Astrocyte of the cerebellum (primary cell): ENCODE data around the gene ANGEL1.
A peak's percentile ranks its signal among the peaks of the same experiment; 100 is the strongest.

Source experiments
- DNase-seq: peaks from one replicate; pipeline ENCODE4 v3.0.0-alpha.2; 2011; ENCODE audit warnings: low read depth
- H3K4me3 ChIP-seq: 2 replicates; pipeline ENCODE4 v1.5.1; 2011; ENCODE audit warnings: mild to moderate bottlenecking, low read depth, low read length, moderate library complexity
- in situ Hi-C: cut with HindIII; loops from 2 replicates; pipeline ENCODE4 v1.10.0; 2017; ENCODE audit warnings: low sequenced_read_pairs
- TF ChIP-seq, protein P1 (sequence below): IDR thresholded peaks from 2 replicates; pipeline ENCODE4 v1.5.1; 2012; ENCODE audit warnings: low read length, low read depth, moderate library complexity, mild to moderate bottlenecking; ENCODE audit errors: missing control alignments

ANGEL1 gene

GRCh38 chr14:76830556-76830955 is 17.9 kb upstream of the ANGEL1 start:
- no peak for DNase-seq
- no peak overlapping the region for H3K4me3 ChIP-seq
- in situ Hi-C loops = no loop called here
- TF ChIP-seq, protein P1, sequence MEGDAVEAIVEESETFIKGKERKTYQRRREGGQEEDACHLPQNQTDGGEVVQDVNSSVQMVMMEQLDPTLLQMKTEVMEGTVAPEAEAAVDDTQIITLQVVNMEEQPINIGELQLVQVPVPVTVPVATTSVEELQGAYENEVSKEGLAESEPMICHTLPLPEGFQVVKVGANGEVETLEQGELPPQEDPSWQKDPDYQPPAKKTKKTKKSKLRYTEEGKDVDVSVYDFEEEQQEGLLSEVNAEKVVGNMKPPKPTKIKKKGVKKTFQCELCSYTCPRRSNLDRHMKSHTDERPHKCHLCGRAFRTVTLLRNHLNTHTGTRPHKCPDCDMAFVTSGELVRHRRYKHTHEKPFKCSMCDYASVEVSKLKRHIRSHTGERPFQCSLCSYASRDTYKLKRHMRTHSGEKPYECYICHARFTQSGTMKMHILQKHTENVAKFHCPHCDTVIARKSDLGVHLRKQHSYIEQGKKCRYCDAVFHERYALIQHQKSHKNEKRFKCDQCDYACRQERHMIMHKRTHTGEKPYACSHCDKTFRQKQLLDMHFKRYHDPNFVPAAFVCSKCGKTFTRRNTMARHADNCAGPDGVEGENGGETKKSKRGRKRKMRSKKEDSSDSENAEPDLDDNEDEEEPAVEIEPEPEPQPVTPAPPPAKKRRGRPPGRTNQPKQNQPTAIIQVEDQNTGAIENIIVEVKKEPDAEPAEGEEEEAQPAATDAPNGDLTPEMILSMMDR = no peak

- no peak overlapping the region for H3K4me3 ChIP-seq
- TF ChIP-seq, protein P1 = no peak
- DNase-seq = no peak
- in situ Hi-C loops = no loop called here
These were observed 17.2 kb upstream of the ANGEL1 start for GRCh38 chr14:76829650-76830421.

- TF ChIP-seq, protein P1 = no peak
- no peak overlapping the region for H3K4me3 ChIP-seq
- in situ Hi-C loops = no loop called here
- no peak for DNase-seq
These were observed 16.3 kb upstream of the ANGEL1 start for GRCh38 chr14:76829013-76829365.

- TF ChIP-seq, protein P1 = no peak
- no peak for DNase-seq
- in situ Hi-C loops = no loop called here
- H3K4me3 ChIP-seq = peak overlapping the region; percentile 15
These were observed 15.8 kb upstream of the ANGEL1 start for GRCh38 chr14:76828339-76829012.

- in situ Hi-C loops = no loop called here
- TF ChIP-seq, protein P1 = no peak
- no peak for DNase-seq
- H3K4me3 ChIP-seq = peak overlapping the region; percentile 15
These were observed 15.1 kb upstream of the ANGEL1 start for GRCh38 chr14:76827696-76828296.

DNA sequence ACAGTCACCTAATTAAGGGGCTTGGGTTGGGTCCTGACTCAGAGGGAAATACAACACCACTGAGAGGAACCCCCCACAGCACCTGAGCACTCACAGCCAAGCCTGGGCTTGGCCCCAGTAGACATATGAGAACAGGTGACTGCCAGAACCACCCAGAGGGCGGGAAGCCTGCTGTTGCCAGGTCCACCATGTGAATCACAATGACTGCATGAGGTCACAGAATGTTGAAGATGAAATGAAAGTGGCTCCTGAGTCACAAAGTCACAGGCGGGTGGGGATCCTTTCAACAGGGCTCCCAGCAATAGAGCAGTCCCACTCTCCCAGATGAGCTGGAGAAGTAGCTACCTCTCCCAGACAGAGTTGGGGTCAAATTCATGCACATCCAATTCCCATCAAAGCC is 13.4 kb upstream of the ANGEL1 start, which contains the start of gene LRRC74A:
Gene LRRC74A (plus strand): TSS at position 287 of the 400 bp plus-strand sequence. CDS start 290 bp downstream, outside the sequence.
- DNase-seq = no peak
- in situ Hi-C loops = no loop called here
- TF ChIP-seq, protein P1 = no peak
- H3K4me3 ChIP-seq = no peak within 1 kb of the TSS
